BJ (cell line): ENCODE data around the gene SPRED2. TPM values are rescaled to one million over a fixed set of nuclear protein-coding genes. Genes with fewer than 3 reads are reported as not detected.

Source experiments
- CTCF ChIA-PET: fragments of 350-600 bp; formaldehyde crosslinking; extraction: SDS; loops from one replicate; lab custom pipeline; 2021; ENCODE audit warnings: antibody characterized with exemption, inconsistent platforms; lab: Yijun Ruan, JAX
- POLR2A ChIA-PET: fragments of 300-600 bp; sonication (Branson Sonifier 250); formaldehyde crosslinking; extraction: SDS; loops from one replicate; lab custom pipeline; 2021; ENCODE audit warnings: antibody characterized with exemption; lab: Charles Lee
- DNase-seq: peaks from one replicate; pipeline ENCODE4 v3.0.0-alpha.2; 2011; ENCODE audit warnings: low read depth
- H3K27me3 ChIP-seq: 2 replicates; pipeline ENCODE4 v1.6.0; 2011; ENCODE audit warnings: low read length; ENCODE audit not compliant: control insufficient read depth, insufficient read depth
- H3K36me3 ChIP-seq: 2 replicates; pipeline ENCODE4 v1.5.1; 2011; ENCODE audit warnings: low read length; ENCODE audit not compliant: control insufficient read depth, insufficient read depth
- H3K4me3 ChIP-seq: 2 replicates; pipeline ENCODE4 v1.5.1; 2011; ENCODE audit warnings: low read depth, mild to moderate bottlenecking, control low read depth, low read length
- polyA plus RNA-seq: library from polyadenylated mRNA; depleted of rRNA; stranded (reverse); fragments of >200 nt; gene quantifications from 2 replicates; pipeline ENCODE4 v1.2.3, GENCODE V29; 2011
- TF ChIP-seq, protein P1 (sequence below): IDR thresholded peaks from 2 replicates; pipeline ENCODE4 v1.5.1; 2011; ENCODE audit warnings: low read depth, mild to moderate bottlenecking, control low read depth, inconsistent platforms, low read length, moderate library complexity; ENCODE audit not compliant: insufficient read depth

Gene SPRED2
- polyA plus RNA-seq, 1 experiment = 13.1 TPM

GRCh38 chr2:65396348-65397026 is 35.9 kb downstream of the SPRED2 start:
- TF ChIP-seq, protein P1, sequence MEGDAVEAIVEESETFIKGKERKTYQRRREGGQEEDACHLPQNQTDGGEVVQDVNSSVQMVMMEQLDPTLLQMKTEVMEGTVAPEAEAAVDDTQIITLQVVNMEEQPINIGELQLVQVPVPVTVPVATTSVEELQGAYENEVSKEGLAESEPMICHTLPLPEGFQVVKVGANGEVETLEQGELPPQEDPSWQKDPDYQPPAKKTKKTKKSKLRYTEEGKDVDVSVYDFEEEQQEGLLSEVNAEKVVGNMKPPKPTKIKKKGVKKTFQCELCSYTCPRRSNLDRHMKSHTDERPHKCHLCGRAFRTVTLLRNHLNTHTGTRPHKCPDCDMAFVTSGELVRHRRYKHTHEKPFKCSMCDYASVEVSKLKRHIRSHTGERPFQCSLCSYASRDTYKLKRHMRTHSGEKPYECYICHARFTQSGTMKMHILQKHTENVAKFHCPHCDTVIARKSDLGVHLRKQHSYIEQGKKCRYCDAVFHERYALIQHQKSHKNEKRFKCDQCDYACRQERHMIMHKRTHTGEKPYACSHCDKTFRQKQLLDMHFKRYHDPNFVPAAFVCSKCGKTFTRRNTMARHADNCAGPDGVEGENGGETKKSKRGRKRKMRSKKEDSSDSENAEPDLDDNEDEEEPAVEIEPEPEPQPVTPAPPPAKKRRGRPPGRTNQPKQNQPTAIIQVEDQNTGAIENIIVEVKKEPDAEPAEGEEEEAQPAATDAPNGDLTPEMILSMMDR = no peak
- ChIA-PET CTCF (interaction anchor here (0.5 to 2.5 kb wide), 2 partner anchors 10 to 1134 kb away, joined by 4 to 8 read pairs; no protein-coding TSS in a partner anchor), POLR2A (no interaction called here)
- DNase-seq = no peak
- no peaks in the 10 kb centered on the region; the same call in 1 of the 2 replicates for H3K36me3 ChIP-seq
- no peak overlapping the region for H3K4me3 ChIP-seq
- H3K27me3 ChIP-seq = no peaks in the 10 kb centered on the region

- ChIA-PET POLR2A (no interaction called here), CTCF (interaction anchor here (2.5 kb wide), 1 partner anchor 9 kb away, joined by 8 read pairs; no protein-coding TSS in a partner anchor)
- Histone ChIP-seq H3K27me3 (no peaks in the 10 kb centered on the region), H3K4me3 (no peak overlapping the region), H3K36me3 (no peaks in the 10 kb centered on the region; the same call in 1 of the 2 replicates)
- TF ChIP-seq, protein P1 = no peak
- no peak for DNase-seq
These were observed 36.6 kb downstream of the SPRED2 start for GRCh38 chr2:65395621-65396347.

GRCh38 chr2:65393743-65394422 is 38.5 kb downstream of the SPRED2 start:
- Histone ChIP-seq H3K4me3 (no peak overlapping the region), H3K27me3 (no peaks in the 10 kb centered on the region), H3K36me3 (no peaks in the 10 kb centered on the region; the same call in 1 of the 2 replicates)
- TF ChIP-seq, protein P1 = no peak
- ChIA-PET CTCF (interaction anchor here (1.0 kb wide), 1 partner anchor 129 kb away, joined by 3 read pairs; no protein-coding TSS in a partner anchor), POLR2A (no interaction called here)
- DNase-seq = no peak

DNA sequence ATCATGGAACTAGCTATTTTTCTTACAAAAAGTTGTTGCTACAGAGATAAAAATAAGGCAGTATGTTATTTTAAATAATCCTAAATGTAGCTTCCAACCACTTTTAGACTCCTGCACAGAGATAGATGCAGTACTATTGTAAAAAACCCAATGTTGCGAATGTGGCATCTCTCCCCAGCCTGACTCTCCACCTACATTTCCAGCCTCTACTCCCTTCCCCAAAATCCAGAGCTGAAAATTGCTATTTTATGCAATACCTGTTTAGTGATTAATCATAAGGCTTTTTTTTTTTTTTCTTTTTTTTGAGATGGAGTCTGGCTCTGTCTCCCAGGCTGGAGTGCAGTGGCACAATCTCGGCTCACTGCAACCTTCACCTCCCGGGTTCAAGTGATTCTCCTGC is 39.4 kb downstream of the SPRED2 start:
- TF ChIP-seq, protein P1 = no peak
- no peak overlapping the region for H3K4me3 ChIP-seq
- no peaks in the 10 kb centered on the region; the same call in 1 of the 2 replicates for H3K36me3 ChIP-seq
- no peak for DNase-seq
- POLR2A ChIA-PET = no interaction called here
- H3K27me3 ChIP-seq = no peaks in the 10 kb centered on the region
- CTCF ChIA-PET = interaction anchor here (1.0 to 1.3 kb wide), 2 partner anchors 9 to 128 kb away, joined by 3 read pairs; no protein-coding TSS in a partner anchor
